ENCODE results near the gene HLA-C.

DNA sequence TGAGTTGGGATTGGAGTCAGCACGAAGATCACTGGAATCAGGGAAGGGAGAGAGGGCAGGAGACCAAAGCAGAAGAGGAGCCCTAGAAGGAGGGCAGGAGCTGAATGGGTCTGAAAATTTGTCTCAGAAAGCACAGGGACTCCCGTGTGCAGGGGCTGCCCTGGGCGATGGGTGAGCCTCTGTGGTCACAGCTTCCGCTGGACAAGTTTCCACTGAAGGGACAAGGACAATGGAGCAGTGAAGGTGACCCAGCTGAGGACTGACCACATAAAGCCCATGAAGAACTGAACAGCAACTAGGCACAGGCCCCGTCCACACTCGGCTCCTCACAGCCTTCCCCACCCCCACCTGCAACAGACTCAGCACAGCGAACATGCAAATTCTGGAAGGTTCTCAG is 3.5 kb downstream of the HLA-C start:
- TF ChIP-seq POLR2AphosphoS5 (IDR thresholded peaks at IDR 0.05) (no peak), POLR2A (IDR thresholded peaks at IDR 0.05) (no peak), EP300 (IDR thresholded peaks at IDR 0.05) (no peak)
- TF ChIP-seq, protein P1, sequence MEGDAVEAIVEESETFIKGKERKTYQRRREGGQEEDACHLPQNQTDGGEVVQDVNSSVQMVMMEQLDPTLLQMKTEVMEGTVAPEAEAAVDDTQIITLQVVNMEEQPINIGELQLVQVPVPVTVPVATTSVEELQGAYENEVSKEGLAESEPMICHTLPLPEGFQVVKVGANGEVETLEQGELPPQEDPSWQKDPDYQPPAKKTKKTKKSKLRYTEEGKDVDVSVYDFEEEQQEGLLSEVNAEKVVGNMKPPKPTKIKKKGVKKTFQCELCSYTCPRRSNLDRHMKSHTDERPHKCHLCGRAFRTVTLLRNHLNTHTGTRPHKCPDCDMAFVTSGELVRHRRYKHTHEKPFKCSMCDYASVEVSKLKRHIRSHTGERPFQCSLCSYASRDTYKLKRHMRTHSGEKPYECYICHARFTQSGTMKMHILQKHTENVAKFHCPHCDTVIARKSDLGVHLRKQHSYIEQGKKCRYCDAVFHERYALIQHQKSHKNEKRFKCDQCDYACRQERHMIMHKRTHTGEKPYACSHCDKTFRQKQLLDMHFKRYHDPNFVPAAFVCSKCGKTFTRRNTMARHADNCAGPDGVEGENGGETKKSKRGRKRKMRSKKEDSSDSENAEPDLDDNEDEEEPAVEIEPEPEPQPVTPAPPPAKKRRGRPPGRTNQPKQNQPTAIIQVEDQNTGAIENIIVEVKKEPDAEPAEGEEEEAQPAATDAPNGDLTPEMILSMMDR (IDR thresholded peaks at IDR 0.05) = no peak
